Gastrocnemius medialis (tissue), 4 donors: ENCODE data around the gene COL9A3.

Experiments used
- POLR2A ChIP-seq, 2 donors: fragments of 450-650 bp; IDR thresholded peaks; one replicate each; pipeline ENCODE4 v1.6.1; 2017; ENCODE audit warnings: antibody characterized with exemption in 2 of 2, mild to moderate bottlenecking in 2 of 2, moderate library complexity in 2 of 2
- TF ChIP-seq, protein P1 (sequence below), 5 experiments: fragments of 450-650 bp in 3 of 5; fragments of 200-600 bp in 2 of 5; sonication (generic) in 2 of 5; IDR thresholded peaks in 4 of 5; conservative IDR thresholded peaks in 1 of 5; 1 replicate in 4 of 5; 2 replicates in 1 of 5; pipeline ENCODE4 v1.5.1; 2016 to 2019; ENCODE audit warnings: antibody characterized with exemption in 5 of 5, mild to moderate bottlenecking in 3 of 5, moderate library complexity in 3 of 5

DNA sequence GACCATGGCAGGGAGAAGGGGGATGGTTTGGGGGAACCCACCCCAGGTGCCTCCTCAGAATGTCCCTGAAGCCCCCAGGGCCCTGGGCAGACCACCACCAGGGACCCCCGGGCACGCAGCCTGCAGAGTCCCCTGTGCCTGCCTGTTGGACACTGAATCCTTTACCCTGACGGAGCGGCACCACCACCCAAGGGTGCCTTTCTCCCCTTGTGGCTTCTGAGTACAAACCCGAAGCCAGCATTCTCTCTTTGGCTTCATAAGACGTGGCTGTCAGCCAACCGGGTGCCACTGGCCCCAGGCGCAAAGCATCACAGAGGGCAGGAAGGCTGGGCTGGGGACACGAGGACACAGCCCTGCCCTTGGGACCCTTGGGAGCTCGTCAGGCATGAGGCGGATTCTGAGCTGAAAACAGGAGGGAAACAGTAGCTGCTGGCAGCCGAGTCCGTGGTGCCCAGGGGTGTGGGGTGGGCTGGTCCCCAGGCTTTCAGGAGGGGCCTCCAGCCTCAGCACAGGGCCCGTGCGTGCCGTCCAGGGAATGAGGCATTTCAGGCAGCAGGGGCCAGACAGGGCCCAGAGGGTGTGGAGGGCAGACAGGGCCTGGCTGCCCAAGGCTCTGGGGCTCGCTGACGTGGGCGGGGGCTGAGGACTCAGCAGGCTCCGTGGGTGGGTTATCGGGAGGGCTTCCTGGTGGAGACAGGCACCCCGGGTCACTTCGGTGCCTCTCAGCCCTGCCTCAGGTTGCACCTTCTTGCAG, 3.5 kb downstream of the COL9A3 start:
- TF ChIP-seq, protein P1, sequence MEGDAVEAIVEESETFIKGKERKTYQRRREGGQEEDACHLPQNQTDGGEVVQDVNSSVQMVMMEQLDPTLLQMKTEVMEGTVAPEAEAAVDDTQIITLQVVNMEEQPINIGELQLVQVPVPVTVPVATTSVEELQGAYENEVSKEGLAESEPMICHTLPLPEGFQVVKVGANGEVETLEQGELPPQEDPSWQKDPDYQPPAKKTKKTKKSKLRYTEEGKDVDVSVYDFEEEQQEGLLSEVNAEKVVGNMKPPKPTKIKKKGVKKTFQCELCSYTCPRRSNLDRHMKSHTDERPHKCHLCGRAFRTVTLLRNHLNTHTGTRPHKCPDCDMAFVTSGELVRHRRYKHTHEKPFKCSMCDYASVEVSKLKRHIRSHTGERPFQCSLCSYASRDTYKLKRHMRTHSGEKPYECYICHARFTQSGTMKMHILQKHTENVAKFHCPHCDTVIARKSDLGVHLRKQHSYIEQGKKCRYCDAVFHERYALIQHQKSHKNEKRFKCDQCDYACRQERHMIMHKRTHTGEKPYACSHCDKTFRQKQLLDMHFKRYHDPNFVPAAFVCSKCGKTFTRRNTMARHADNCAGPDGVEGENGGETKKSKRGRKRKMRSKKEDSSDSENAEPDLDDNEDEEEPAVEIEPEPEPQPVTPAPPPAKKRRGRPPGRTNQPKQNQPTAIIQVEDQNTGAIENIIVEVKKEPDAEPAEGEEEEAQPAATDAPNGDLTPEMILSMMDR (IDR thresholded peaks at IDR 0.05 in 4 of 5, conservative IDR thresholded peaks at IDR 0.05 in 1 of 5): no peak
- no peak for TF ChIP-seq POLR2A (IDR thresholded peaks at IDR 0.05)
